ENCODE data around the gene LRCH4. TPM values are rescaled to one million over a fixed set of nuclear protein-coding genes. Genes with fewer than 3 reads are reported as not detected.
"Not testable (repeated sequence)": the region's sequence is repeated elsewhere in the genome, so short reads cannot be mapped to it uniquely, and the experiment has no call there.

The LRCH4 gene
- total RNA-seq, 4 donors from 2014 or later: 37.6 to 101 (median 56.2) TPM

DNA sequence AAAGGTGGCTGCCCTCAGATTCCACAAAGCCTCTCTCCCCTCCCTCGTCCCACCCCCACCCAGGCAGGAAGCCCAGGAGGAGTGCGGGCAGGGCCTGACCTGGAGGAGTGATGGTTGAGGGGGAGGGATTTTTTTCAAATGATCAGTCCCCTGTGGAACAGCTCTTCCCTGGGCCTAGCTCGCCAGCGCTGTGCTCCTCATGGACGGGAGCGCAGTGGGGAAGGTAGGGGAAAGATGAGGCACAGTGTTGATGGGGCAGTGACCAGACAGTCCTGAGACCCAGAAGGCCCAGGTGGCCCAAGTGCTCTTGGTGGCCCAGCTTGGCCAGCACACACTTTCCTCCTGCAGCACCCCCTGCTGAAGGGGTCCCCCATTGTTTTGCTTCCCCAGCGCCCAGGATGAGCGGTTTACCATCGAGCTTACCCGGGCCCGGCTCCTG lies 20.8 kb downstream of the LRCH4 start:
- no peak overlapping the region for H3K4me3 ChIP-seq
- no peak overlapping the region for H3K27ac ChIP-seq
- peaks cover 12% of the 10 kb centered on the region for H3K4me1 ChIP-seq
- no peak for DNase-seq (ENCODE audit: low spot score in 2 of 2)
- H3K9me3 ChIP-seq: no peaks in the 10 kb centered on the region
- H3K27me3 ChIP-seq: no peaks in the 10 kb centered on the region
- 95% methylated on average over 11 of the region's 11 CpGs for WGBS
- H3K36me3 ChIP-seq: peaks cover 20% of the 10 kb centered on the region
- TF ChIP-seq CTCF (IDR thresholded peaks at IDR 0.05): no peak
- no peak for TF ChIP-seq EP300 (IDR thresholded peaks at IDR 0.05)
- TF ChIP-seq POLR2AphosphoS5 (IDR thresholded peaks at IDR 0.05): no peak
- TF ChIP-seq POLR2A (IDR thresholded peaks at IDR 0.05): no peak

GRCh38 chr7:100564405-100564804 lies 21.5 kb downstream of the LRCH4 start:
- peaks cover 20% of the 10 kb centered on the region for H3K36me3 ChIP-seq
- not testable (repeated sequence) for H3K27me3 ChIP-seq; H3K27ac ChIP-seq; H3K4me3 ChIP-seq; H3K4me1 ChIP-seq; DNase-seq (ENCODE audit: low spot score in 2 of 2); H3K9me3 ChIP-seq
- 85% methylated on average over 6 of the region's 6 CpGs for WGBS

- Histone ChIP-seq H3K27ac (no peak overlapping the region), H3K4me1 (no peaks in the 10 kb centered on the region), H3K9me3 (no peaks in the 10 kb centered on the region), H3K27me3 (no peaks in the 10 kb centered on the region), H3K36me3 (peaks cover 20% of the 10 kb centered on the region), H3K4me3 (no peak overlapping the region)
- 40% methylated on average over 8 of the region's 12 CpGs for WGBS
- TF ChIP-seq EP300 (IDR thresholded peaks at IDR 0.05) (no peak), CTCF (IDR thresholded peaks at IDR 0.05) (peak; percentile 91 to 99)
- DNase-seq (ENCODE audit: low spot score in 2 of 2): peak; percentile 90
Measured at GRCh38 chr7:100563809-100564400, 22.0 kb downstream of the LRCH4 start.

GRCh38 chr7:100563100-100563564 lies 22.8 kb downstream of the LRCH4 start:
- TF ChIP-seq POLR2A (IDR thresholded peaks at IDR 0.05) (no peak), POLR2AphosphoS5 (IDR thresholded peaks at IDR 0.05) (no peak), EP300 (IDR thresholded peaks at IDR 0.05) (no peak), CTCF (IDR thresholded peaks at IDR 0.05) (no peak)
- DNase-seq (ENCODE audit: low spot score in 2 of 2): no peak
- WGBS: 88% methylated on average over 8 of the region's 8 CpGs

DNA sequence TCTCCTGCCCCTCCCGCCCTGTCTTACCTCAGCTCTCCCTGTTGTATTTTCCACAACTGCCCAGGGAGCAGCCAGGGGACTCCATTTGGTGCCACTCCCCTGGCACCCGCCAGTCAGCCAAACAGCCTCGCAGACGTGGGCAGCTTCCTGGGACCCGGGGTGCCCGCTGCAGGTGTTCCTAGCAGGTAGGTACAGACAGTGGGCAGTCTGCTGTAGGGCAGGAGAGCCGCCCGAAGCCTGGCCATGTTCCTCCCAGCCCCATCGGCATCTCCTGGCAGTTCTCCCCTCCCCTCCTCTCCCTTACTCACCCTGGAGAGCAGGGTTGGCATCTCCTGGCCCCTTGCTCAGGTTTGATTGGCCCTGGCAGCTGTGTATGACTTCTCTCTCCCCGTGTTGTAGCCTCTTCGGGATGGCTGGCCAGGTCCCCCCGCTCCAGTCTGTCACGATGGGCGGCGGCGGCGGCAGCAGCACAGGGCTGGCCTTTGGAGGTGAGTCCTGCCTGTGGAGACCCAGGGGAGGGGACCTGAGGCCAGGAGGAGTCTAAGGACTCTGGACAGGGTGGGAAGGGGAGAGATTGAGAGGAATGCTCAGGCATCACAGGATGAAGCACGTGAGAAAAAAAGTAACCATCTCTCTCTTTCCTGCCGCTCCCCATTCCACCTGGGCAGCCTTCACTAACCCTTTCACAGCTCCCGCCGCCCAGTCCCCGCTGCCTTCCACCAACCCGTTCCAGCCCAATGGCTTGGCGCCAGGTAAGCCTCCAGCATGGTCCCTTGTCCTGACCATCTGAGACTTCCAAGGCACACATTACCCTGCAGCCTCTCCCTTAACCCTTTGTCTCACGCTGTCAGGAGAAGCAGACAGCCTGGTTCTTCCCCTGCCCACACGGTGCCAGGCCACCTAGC lies 23.5 kb downstream of the LRCH4 start:
- 87% methylated on average over 18 of the region's 26 CpGs for WGBS
- DNase-seq (ENCODE audit: low spot score in 2 of 2): no peak
- Histone ChIP-seq H3K4me1 (no peaks in the 10 kb centered on the region), H3K27me3 (no peaks in the 10 kb centered on the region), H3K27ac (no peak overlapping the region), H3K4me3 (no peak overlapping the region), H3K9me3 (no peaks in the 10 kb centered on the region), H3K36me3 (peaks cover 20% of the 10 kb centered on the region)
- no peak for TF ChIP-seq POLR2AphosphoS5 (IDR thresholded peaks at IDR 0.05)
- no peak for TF ChIP-seq CTCF (IDR thresholded peaks at IDR 0.05)
- no peak for TF ChIP-seq POLR2A (IDR thresholded peaks at IDR 0.05)
- TF ChIP-seq EP300 (IDR thresholded peaks at IDR 0.05): no peak

More at GRCh38 chr7:100563100-100563564, 22.8 kb downstream of the LRCH4 start:
- H3K36me3 ChIP-seq: peaks cover 20% of the 10 kb centered on the region
- H3K9me3 ChIP-seq: no peaks in the 10 kb centered on the region
- no peaks in the 10 kb centered on the region for H3K4me1 ChIP-seq
- H3K4me3 ChIP-seq: no peak overlapping the region
- no peak overlapping the region for H3K27ac ChIP-seq
- H3K27me3 ChIP-seq: no peaks in the 10 kb centered on the region
